Thymus (tissue), 11 donors: Measurements from ENCODE around the gene CEACAM16. TPM values are rescaled to one million over a fixed set of nuclear protein-coding genes. Genes with fewer than 3 reads are reported as not detected.
"Not testable (repeated sequence)": the region's sequence is repeated elsewhere in the genome, so short reads cannot be mapped to it uniquely, and the experiment has no call there.

Experiments used
- DNase-seq, 9 donors: peaks; one replicate each; pipeline ENCODE4 v3.0.0-alpha.2; 2013; ENCODE audit warnings: low spot score in 9 of 9, low read depth in 6 of 9, missing footprints in 1 of 9
- H3K27ac ChIP-seq, 2 donors: one replicate each; pipeline ENCODE4 v1.5.1; 2013; ENCODE audit warnings: control low read depth in 1 of 2, low read depth in 1 of 2, low read length in 1 of 2, mild to moderate bottlenecking in 1 of 2, moderate library complexity in 1 of 2
- H3K27me3 ChIP-seq, 2 donors: one replicate each; pipeline ENCODE4 v1.5.1; 2013; ENCODE audit warnings: low read length in 1 of 2; ENCODE audit not compliant: control insufficient read depth in 2 of 2, insufficient read depth in 1 of 2
- H3K36me3 ChIP-seq, 2 donors: one replicate each; pipeline ENCODE4 v1.5.1; 2013; ENCODE audit warnings: low read length in 1 of 2, mild to moderate bottlenecking in 1 of 2, moderate library complexity in 1 of 2; ENCODE audit not compliant: control insufficient read depth in 2 of 2, insufficient read depth in 2 of 2
- H3K4me1 ChIP-seq, 2 donors: one replicate each; pipeline ENCODE4 v1.5.1; 2013; ENCODE audit warnings: low read length in 2 of 2; ENCODE audit not compliant: control insufficient read depth in 2 of 2, insufficient read depth in 2 of 2
- H3K4me3 ChIP-seq, 2 donors: one replicate each; pipeline ENCODE4 v1.5.1; 2013; ENCODE audit warnings: low read length in 2 of 2, control low read depth in 1 of 2, mild to moderate bottlenecking in 1 of 2
- H3K9me3 ChIP-seq, 2 donors: one replicate each; pipeline ENCODE4 v1.5.1; 2013; ENCODE audit warnings: low read length in 1 of 2, mild to moderate bottlenecking in 1 of 2; ENCODE audit not compliant: control insufficient read depth in 2 of 2, insufficient read depth in 1 of 2
- WGBS: extraction: QIAGEN DNeasy Blood & Tissue Kit; methylation state at CpG from one replicate; pipeline ENCODE4 v1.1.7; 2013; 5-methylcytosine and 5-hydroxymethylcytosine counted together
- polyA plus RNA-seq: library from polyadenylated mRNA; stranded (reverse); fragments of 200-250 nt; gene quantifications from one replicate; pipeline ENCODE4 v1.2.3, GENCODE V29; 2013
- total RNA-seq: library from RNA; stranded (reverse); fragments of 120-200 nt; gene quantifications from one replicate; pipeline ENCODE4 v1.2.4, GENCODE V29; 2013
- donor health status: healthy.

Gene CEACAM16
- total and polyA plus RNA-seq, 2 donors: 0.09 to 0.24 TPM

DNA sequence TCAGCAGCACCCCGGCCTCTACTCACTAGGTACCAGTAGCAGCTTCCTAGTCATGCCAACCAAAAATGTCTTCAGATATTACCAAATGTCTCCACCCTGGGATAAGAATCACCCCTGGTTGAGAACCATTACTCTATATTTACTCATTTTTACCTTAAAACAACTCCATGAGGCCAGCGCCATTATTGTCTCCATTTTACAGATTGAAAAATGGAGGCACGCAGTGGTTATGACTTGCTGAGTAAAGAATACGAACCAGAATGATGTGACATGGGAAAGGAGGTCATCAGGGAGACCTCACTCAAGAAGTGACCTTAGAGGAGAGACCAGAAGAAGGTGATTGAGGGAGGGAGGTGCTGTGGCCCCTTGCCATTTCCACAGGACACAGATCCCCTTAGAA, 25.4 kb upstream of the CEACAM16 start:
- Histone ChIP-seq H3K4me3 (no peak overlapping the region), H3K4me1 (no peaks in the 10 kb centered on the region), H3K27ac (no peak overlapping the region), H3K9me3 (no peaks in the 10 kb centered on the region), H3K36me3 (no peaks in the 10 kb centered on the region), H3K27me3 (peaks cover 0 to 2% of the 10 kb centered on the region in 2 donors)
- 94% methylated on average over 4 of the region's 4 CpGs for WGBS
- DNase-seq: no peak

GRCh38 chr19:44675521-44675920, 23.4 kb upstream of the CEACAM16 start:
- H3K4me1 ChIP-seq: no peaks in the 10 kb centered on the region
- 97% methylated on average over 6 of the region's 6 CpGs for WGBS
- H3K36me3 ChIP-seq: no peaks in the 10 kb centered on the region
- no peaks in the 10 kb centered on the region for H3K9me3 ChIP-seq
- H3K27ac ChIP-seq: no peak overlapping the region
- H3K27me3 ChIP-seq: peaks cover 0 to 2% of the 10 kb centered on the region in 2 donors
- no peak for DNase-seq
- H3K4me3 ChIP-seq: no peak overlapping the region

- Histone ChIP-seq H3K27me3 (peaks cover 0 to 2% of the 10 kb centered on the region in 2 donors), H3K4me1 (no peaks in the 10 kb centered on the region), H3K27ac (no peak overlapping the region), H3K4me3 (no peak overlapping the region), H3K36me3 (no peaks in the 10 kb centered on the region), H3K9me3 (no peaks in the 10 kb centered on the region)
- no peak for DNase-seq
- WGBS: 92% methylated on average over 8 of the region's 8 CpGs
Observed at GRCh38 chr19:44677019-44677811, 21.7 kb upstream of the CEACAM16 start.

DNA sequence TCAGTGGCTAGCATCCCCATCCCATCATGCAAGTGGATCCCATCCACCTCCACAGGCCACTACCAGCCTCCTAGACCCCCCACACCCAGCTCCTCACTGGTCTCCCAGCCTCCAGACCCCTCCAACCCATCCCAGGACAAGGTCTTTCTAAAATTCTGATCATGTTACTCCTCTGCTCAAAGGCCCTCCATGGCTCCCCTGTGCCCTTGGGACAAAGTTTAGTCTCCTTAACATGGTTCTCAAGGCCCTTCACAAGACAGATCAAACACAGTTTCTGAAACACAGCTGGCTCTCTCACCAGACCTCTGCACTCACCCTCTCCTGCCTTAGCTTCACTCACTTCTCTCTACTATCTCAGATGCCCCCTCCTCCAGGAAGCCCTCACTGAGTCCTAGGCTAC, 18.4 kb upstream of the CEACAM16 start:
- Histone ChIP-seq H3K27me3 (peaks cover 0 to 2% of the 10 kb centered on the region in 2 donors), H3K9me3 (no peaks in the 10 kb centered on the region), H3K27ac (no peak overlapping the region), H3K36me3 (no peaks in the 10 kb centered on the region), H3K4me1 (peaks cover 0 to 5% of the 10 kb centered on the region in 2 donors), H3K4me3 (no peak overlapping the region)
- DNase-seq: no peak

GRCh38 chr19:44681992-44682790, 16.8 kb upstream of the CEACAM16 start:
- H3K4me3 ChIP-seq: no peak overlapping the region
- WGBS: 94% methylated on average over 15 of the region's 15 CpGs
- H3K4me1 ChIP-seq: peaks cover 0 to 5% of the 10 kb centered on the region in 2 donors
- no peak for DNase-seq
- no peaks in the 10 kb centered on the region for H3K36me3 ChIP-seq
- no peak overlapping the region for H3K27ac ChIP-seq
- H3K27me3 ChIP-seq: no peaks in the 10 kb centered on the region
- no peaks in the 10 kb centered on the region for H3K9me3 ChIP-seq

GRCh38 chr19:44682807-44683206, 16.1 kb upstream of the CEACAM16 start:
- WGBS: 92% methylated on average over 2 of the region's 2 CpGs

DNA sequence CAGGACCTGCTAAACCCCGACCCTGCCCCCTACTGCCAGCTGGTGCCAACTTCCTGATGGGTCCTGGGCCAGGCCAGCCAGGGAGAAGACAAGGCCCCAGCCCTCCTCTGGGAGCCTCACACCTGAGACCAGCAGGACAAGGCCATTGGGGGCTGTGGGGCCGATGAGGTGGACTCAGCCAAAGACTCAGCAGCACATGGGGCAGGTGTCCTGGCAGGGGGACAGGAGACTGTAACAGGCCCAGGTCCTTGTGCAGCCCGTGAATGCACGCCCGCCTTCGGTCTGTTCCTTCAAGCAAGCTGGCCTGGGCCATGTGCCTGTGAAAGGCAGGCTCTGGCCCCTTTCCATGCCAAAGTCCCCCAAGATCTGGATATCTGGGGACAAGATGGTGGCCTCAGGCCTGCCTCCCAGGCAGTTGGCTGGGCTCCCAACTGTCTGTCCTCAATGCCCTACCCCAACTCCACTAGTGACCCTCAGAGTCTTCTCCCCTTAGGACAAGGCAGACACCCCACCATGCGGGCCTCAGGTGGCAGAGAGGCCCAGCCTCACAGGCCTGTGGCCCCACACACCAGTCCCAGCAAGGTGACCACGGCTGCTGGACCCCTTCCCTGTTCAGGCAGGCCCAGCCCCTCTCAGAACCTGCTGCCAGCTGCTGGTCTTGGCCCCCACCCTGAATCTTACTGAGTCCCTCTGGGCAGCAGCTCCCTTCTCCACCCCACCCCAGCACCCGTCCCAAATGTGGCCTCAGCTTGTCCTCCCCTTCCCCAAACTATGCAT, 15.3 kb upstream of the CEACAM16 start:
- no peaks in the 10 kb centered on the region for H3K36me3 ChIP-seq
- WGBS: 78% methylated on average over 9 of the region's 9 CpGs
- no peaks in the 10 kb centered on the region for H3K9me3 ChIP-seq
- H3K4me3 ChIP-seq: no peak overlapping the region
- DNase-seq: no peak
- H3K27ac ChIP-seq: no peak overlapping the region
- no peaks in the 10 kb centered on the region for H3K27me3 ChIP-seq
- H3K4me1 ChIP-seq: peaks cover 0 to 5% of the 10 kb centered on the region in 2 donors

More at GRCh38 chr19:44682807-44683206, 16.1 kb upstream of the CEACAM16 start:
- peaks cover 0 to 5% of the 10 kb centered on the region in 2 donors for H3K4me1 ChIP-seq
- H3K27me3 ChIP-seq: no peaks in the 10 kb centered on the region
- no peaks in the 10 kb centered on the region for H3K9me3 ChIP-seq
- no peaks in the 10 kb centered on the region for H3K36me3 ChIP-seq
- no peak overlapping the region for H3K27ac ChIP-seq
- H3K4me3 ChIP-seq: no peak overlapping the region
- no peak for DNase-seq

DNA sequence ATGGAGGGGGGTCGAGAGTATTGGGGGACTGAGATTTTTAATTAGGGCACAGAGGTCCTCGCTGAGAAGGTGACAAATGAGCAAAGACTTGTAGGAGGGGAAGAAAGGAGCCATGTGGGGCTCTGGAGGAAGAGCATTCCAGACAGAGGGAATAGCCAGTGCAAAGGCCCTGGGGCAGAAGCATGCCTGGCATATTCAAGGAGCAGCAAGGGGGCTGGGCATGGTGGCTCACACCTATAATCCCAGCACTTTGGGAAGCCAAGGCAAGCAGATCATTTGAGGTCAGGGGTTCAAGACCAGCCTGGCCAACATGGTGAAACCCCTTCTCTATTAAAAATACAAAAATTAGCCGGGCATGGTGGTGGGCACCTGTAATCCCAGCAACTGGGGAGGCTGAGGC, 14.6 kb upstream of the CEACAM16 start:
- H3K4me3 ChIP-seq, H3K9me3 ChIP-seq, DNase-seq, H3K27me3 ChIP-seq, H3K36me3 ChIP-seq, H3K4me1 ChIP-seq, H3K27ac ChIP-seq: not testable (repeated sequence)
- 95% methylated on average over 3 of the region's 3 CpGs for WGBS
